ENCODE data around the gene GUCY2D. TPM values are rescaled to one million over a fixed set of nuclear protein-coding genes. Genes with fewer than 3 reads are reported as not detected.

The GUCY2D gene
- total RNA-seq, 2 experiments from 2014 or later, result not detected

DNA sequence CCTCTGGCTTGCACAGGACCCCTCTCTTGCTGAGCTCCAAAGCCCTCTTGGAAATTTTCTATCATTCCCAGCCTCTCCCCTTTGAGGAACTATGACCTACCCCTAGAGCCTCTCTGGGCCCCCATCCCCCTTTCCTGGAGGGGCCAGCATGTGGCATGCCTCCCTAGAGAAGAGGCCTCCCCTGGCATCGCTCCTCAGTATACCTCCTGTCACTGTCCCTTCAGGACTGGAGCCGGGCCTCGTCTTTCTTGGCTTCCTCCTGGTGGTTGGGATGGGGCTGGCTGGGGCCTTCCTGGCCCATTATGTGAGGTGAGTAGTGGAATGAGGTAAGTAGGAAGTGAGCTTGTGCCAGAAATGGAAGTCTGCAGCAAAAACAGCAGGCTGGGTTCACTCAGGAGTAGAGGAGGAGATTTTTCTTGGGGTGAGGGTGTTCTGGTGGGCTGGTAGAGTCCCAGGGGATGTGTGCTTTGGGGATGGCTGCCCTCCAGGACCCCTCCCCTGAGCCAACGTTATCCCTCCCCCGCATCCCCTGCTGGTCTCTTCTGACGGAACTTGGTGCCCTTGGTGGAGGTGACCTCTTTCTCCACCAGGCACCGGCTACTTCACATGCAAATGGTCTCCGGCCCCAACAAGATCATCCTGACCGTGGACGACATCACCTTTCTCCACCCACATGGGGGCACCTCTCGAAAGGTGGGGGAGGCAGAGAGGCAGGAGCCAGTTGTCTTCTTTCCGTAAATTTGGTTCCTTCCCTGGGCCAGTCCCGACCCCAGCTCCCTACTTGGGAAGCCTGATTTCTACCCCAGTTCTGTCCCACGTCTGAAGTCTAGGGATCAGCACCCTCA lies 4.6 kb downstream of the GUCY2D start:
- DNase-seq (no peak), ATAC-seq (no peak)
- peaks cover 22% of the 10 kb centered on the region for H3K27me3 Mint-ChIP-seq
- no peak overlapping the region for H3K27ac Mint-ChIP-seq
- H3K9me3 Mint-ChIP-seq, result no peaks in the 10 kb centered on the region
- no peaks in the 10 kb centered on the region for H3K36me3 Mint-ChIP-seq (ENCODE audit: low read depth)
- CTCF ChIA-PET, result no interaction called here
- TF ChIP-seq, protein P1, sequence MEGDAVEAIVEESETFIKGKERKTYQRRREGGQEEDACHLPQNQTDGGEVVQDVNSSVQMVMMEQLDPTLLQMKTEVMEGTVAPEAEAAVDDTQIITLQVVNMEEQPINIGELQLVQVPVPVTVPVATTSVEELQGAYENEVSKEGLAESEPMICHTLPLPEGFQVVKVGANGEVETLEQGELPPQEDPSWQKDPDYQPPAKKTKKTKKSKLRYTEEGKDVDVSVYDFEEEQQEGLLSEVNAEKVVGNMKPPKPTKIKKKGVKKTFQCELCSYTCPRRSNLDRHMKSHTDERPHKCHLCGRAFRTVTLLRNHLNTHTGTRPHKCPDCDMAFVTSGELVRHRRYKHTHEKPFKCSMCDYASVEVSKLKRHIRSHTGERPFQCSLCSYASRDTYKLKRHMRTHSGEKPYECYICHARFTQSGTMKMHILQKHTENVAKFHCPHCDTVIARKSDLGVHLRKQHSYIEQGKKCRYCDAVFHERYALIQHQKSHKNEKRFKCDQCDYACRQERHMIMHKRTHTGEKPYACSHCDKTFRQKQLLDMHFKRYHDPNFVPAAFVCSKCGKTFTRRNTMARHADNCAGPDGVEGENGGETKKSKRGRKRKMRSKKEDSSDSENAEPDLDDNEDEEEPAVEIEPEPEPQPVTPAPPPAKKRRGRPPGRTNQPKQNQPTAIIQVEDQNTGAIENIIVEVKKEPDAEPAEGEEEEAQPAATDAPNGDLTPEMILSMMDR (IDR thresholded peaks at IDR 0.05), result no peak
- peaks cover 3% of the 10 kb centered on the region for H3K4me1 Mint-ChIP-seq (ENCODE audit: low read depth)
- intact Hi-C loops (cut with micrococcal nuclease), result no loop called here
- H3K4me3 Mint-ChIP-seq, result no peak overlapping the region
- POLR2A ChIA-PET, result no interaction called here

DNA sequence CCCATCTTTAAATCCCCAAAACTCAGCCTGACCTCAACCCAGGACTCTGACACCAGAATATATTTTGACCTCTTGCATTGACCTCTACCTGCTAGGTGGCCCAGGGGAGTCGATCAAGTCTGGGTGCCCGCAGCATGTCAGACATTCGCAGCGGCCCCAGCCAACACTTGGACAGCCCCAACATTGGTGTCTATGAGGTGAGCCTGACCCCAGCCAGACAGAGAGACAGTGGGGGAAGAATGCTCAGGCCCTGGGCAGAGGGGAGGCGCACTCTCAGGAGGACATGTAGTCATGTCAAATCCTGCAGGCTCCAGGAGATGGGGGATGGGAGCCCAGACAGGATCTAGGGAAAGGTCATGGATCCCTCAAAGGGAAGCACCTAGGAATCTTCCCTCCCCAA lies 5.4 kb downstream of the GUCY2D start:
- intact Hi-C loops (cut with micrococcal nuclease), result no loop called here
- CTCF ChIA-PET, result interaction anchor here (0.9 to 1.2 kb wide), 2 partner anchors 11 to 35 kb away, joined by 3 read pairs; no protein-coding TSS in a partner anchor
- H3K27ac Mint-ChIP-seq, result no peak overlapping the region
- POLR2A ChIA-PET, result no interaction called here
- H3K27me3 Mint-ChIP-seq, result peaks cover 19% of the 10 kb centered on the region
- H3K9me3 Mint-ChIP-seq, result no peaks in the 10 kb centered on the region
- DNase-seq (no peak), ATAC-seq (no peak)
- no peak overlapping the region for H3K4me3 Mint-ChIP-seq
- H3K4me1 Mint-ChIP-seq (ENCODE audit: low read depth), result no peaks in the 10 kb centered on the region
- no peaks in the 10 kb centered on the region for H3K36me3 Mint-ChIP-seq (ENCODE audit: low read depth)
- TF ChIP-seq, protein P1 (IDR thresholded peaks at IDR 0.05), result no peak

DNA sequence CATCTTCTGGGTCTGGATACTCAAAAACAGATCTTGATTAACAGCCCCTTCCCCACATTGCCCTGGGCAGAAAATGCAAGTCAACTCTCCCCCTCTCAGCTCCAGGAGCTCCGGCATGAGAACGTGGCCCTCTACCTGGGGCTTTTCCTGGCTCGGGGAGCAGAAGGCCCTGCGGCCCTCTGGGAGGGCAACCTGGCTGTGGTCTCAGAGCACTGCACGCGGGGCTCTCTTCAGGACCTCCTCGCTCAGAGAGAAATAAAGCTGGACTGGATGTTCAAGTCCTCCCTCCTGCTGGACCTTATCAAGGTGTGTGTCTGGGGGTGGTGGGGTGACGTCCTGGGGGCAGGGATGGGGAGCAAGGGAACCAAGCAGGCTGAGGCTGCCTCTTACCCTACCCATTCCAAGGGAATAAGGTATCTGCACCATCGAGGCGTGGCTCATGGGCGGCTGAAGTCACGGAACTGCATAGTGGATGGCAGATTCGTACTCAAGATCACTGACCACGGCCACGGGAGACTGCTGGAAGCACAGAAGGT lies 9.7 kb downstream of the GUCY2D start:
- H3K4me1 Mint-ChIP-seq (ENCODE audit: low read depth), result peaks cover 5% of the 10 kb centered on the region
- TF ChIP-seq, protein P1 (IDR thresholded peaks at IDR 0.05), result no peak
- ChIA-PET POLR2A (no interaction called here), CTCF (no interaction called here)
- no peak overlapping the region for H3K27ac Mint-ChIP-seq
- H3K36me3 Mint-ChIP-seq (ENCODE audit: low read depth), result no peaks in the 10 kb centered on the region
- H3K4me3 Mint-ChIP-seq, result no peak overlapping the region
- H3K9me3 Mint-ChIP-seq, result no peaks in the 10 kb centered on the region
- H3K27me3 Mint-ChIP-seq, result peaks cover 7% of the 10 kb centered on the region
- intact Hi-C loops (cut with micrococcal nuclease), result no loop called here
- DNase-seq, result no peak
- no peak for ATAC-seq

DNA sequence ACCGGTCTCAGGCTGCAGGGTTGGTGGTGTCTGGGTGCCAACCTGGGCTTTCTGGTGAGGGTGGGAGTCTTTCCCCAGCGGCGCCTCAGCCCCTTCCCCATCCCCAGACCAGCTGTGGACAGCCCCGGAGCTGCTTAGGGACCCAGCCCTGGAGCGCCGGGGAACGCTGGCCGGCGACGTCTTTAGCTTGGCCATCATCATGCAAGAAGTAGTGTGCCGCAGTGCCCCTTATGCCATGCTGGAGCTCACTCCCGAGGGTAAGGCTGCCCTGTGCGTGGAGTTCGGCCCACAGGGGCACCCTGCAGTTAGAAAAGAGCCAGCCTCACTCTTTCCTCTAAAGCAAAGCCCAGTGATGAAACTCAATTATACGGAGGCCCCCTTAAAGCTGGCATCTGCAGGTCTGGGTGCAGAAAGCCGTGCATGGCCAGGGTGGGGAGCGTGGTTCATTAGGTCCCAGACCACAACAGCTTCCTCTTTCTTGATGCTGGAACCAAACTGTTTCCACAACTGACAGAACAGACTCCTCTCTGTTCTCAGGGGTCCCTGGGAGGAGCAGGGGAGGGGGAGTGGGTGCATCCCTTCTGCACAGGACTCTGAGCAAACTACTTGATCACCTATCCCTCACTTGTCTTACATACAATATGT lies 10.7 kb downstream of the GUCY2D start:
- ATAC-seq (no peak), DNase-seq (no peak)
- TF ChIP-seq, protein P1 (IDR thresholded peaks at IDR 0.05), result no peak
- Mint-ChIP-seq H3K9me3 (no peaks in the 10 kb centered on the region), H3K27me3 (peaks cover 7% of the 10 kb centered on the region), H3K4me3 (no peak overlapping the region), H3K36me3 (ENCODE audit: low read depth) (no peaks in the 10 kb centered on the region), H3K27ac (no peak overlapping the region), H3K4me1 (ENCODE audit: low read depth) (peaks cover 5% of the 10 kb centered on the region)
- intact Hi-C loops (cut with micrococcal nuclease), result no loop called here
- CTCF ChIA-PET, result interaction anchor here (1.1 to 7.1 kb wide), 2 partner anchors 16 to 28 kb away, joined by 3 to 65 read pairs; no protein-coding TSS in a partner anchor
- POLR2A ChIA-PET, result interaction anchor here (0.9 kb wide), 1 partner anchor 12 kb away, joined by 3 read pairs; no protein-coding TSS in a partner anchor

Measured in activated CD8-positive, alpha-beta T cell treated with anti-CD3 and anti-CD28 coated beads for 36 hours (primary cell).